Dendritic cell treated with granulocyte-macrophage colony-stimulating factor and Interleukin-4, amounts not matched to agents 40 ng/mL and 50 ng/mL, for 4 days (primary cell): Measurements from ENCODE around the gene OSM.
"Not testable (repeated sequence)": the region's sequence is repeated elsewhere in the genome, so short reads cannot be mapped to it uniquely, and the experiment has no call there.

Experiments
- H3K27ac Mint-ChIP-seq: one replicate; pipeline ENCODE4 v1.8.0; 2022; ENCODE audit warnings: mild to moderate bottlenecking, mixed read lengths
- H3K27me3 Mint-ChIP-seq: one replicate; pipeline ENCODE4 v1.8.0; 2022; ENCODE audit warnings: mild to moderate bottlenecking, mixed read lengths
- H3K36me3 Mint-ChIP-seq: one replicate; pipeline ENCODE4 v1.8.0; 2022; ENCODE audit warnings: low read depth, mixed read lengths
- H3K4me1 Mint-ChIP-seq: one replicate; pipeline ENCODE4 v1.8.0; 2022; ENCODE audit warnings: low read depth, mixed read lengths
- H3K4me3 Mint-ChIP-seq: one replicate; pipeline ENCODE4 v1.8.0; 2022; ENCODE audit warnings: mild to moderate bottlenecking, moderate library complexity, mixed read lengths
- H3K9me3 Mint-ChIP-seq: one replicate; pipeline ENCODE4 v1.8.0; 2022; ENCODE audit warnings: mixed read lengths
- intact Hi-C: fragments of 100-400 bp; cut with micrococcal nuclease; formaldehyde crosslinking; loops from one replicate; pipeline ENCODE4 v1.15.0; 2022

Gene OSM

GRCh38 chr22:30221121-30221992, 45.3 kb downstream of the OSM start:
- Mint-ChIP-seq H3K4me1 (peaks cover 13% of the 10 kb centered on the region), H3K4me3 (no peak overlapping the region), H3K36me3 (no peaks in the 10 kb centered on the region), H3K27ac (no peak overlapping the region), H3K9me3 (no peaks in the 10 kb centered on the region), H3K27me3 (peaks cover 58% of the 10 kb centered on the region)
- intact Hi-C loops, result no loop called here

- H3K4me1 Mint-ChIP-seq, result peaks cover 13% of the 10 kb centered on the region
- peaks cover 60% of the 10 kb centered on the region for H3K27me3 Mint-ChIP-seq
These were observed 46.2 kb downstream of the OSM start for GRCh38 chr22:30220338-30221012.

GRCh38 chr22:30219668-30220278, 46.9 kb downstream of the OSM start:
- no peak overlapping the region for H3K4me3 Mint-ChIP-seq
- H3K27me3 Mint-ChIP-seq, result peaks cover 62% of the 10 kb centered on the region
- H3K36me3 Mint-ChIP-seq, result no peaks in the 10 kb centered on the region
- H3K27ac Mint-ChIP-seq, result no peak overlapping the region
- H3K4me1 Mint-ChIP-seq, result peaks cover 13% of the 10 kb centered on the region
- intact Hi-C loops, result loop anchor here (10.0 kb wide), 1 partner anchor 65 kb away; no protein-coding TSS in a partner anchor
- H3K9me3 Mint-ChIP-seq, result no peaks in the 10 kb centered on the region

More at GRCh38 chr22:30220338-30221012, 46.2 kb downstream of the OSM start:
- no peak overlapping the region for H3K27ac Mint-ChIP-seq
- H3K4me3 Mint-ChIP-seq, result no peak overlapping the region
- H3K9me3 Mint-ChIP-seq, result no peaks in the 10 kb centered on the region
- no peaks in the 10 kb centered on the region for H3K36me3 Mint-ChIP-seq
- intact Hi-C loops, result no loop called here

- no peaks in the 10 kb centered on the region for H3K36me3 Mint-ChIP-seq
- peaks cover 59% of the 10 kb centered on the region for H3K27me3 Mint-ChIP-seq
- peaks cover 13% of the 10 kb centered on the region for H3K4me1 Mint-ChIP-seq
- H3K4me3 Mint-ChIP-seq, result no peak overlapping the region
- intact Hi-C loops, result loop anchor here (10.0 kb wide), 1 partner anchor 64 kb away; no protein-coding TSS in a partner anchor
- no peak overlapping the region for H3K27ac Mint-ChIP-seq
- no peaks in the 10 kb centered on the region for H3K9me3 Mint-ChIP-seq
These were observed 47.5 kb downstream of the OSM start for GRCh38 chr22:30219049-30219654.

- intact Hi-C loops, result loop anchor here (10.0 kb wide), 1 partner anchor 63 kb away; no protein-coding TSS in a partner anchor
- Mint-ChIP-seq H3K4me1 (peaks cover 21% of the 10 kb centered on the region), H3K36me3 (no peaks in the 10 kb centered on the region)
These were observed 48.7 kb downstream of the OSM start for GRCh38 chr22:30217698-30218560.

GRCh38 chr22:30216710-30217109, 49.9 kb downstream of the OSM start:
- Mint-ChIP-seq H3K36me3 (no peaks in the 10 kb centered on the region), H3K4me1 (peaks cover 29% of the 10 kb centered on the region), H3K27me3 (peaks cover 38% of the 10 kb centered on the region), H3K9me3 (no peaks in the 10 kb centered on the region), H3K4me3 (no peak overlapping the region), H3K27ac (no peak overlapping the region)
- intact Hi-C loops, result loop anchor here (10.0 kb wide), 1 partner anchor 62 kb away; no protein-coding TSS in a partner anchor

More at GRCh38 chr22:30217698-30218560, 48.7 kb downstream of the OSM start:
- Mint-ChIP-seq H3K9me3 (no peaks in the 10 kb centered on the region), H3K27ac (no peak overlapping the region), H3K4me3 (no peak overlapping the region), H3K27me3 (peaks cover 47% of the 10 kb centered on the region)

- H3K36me3 Mint-ChIP-seq, H3K27ac Mint-ChIP-seq, H3K9me3 Mint-ChIP-seq, H3K4me3 Mint-ChIP-seq: not testable (repeated sequence)
- intact Hi-C loops, result loop anchor here (10.0 kb wide), 1 partner anchor 61 kb away; no protein-coding TSS in a partner anchor
- peaks cover 34% of the 10 kb centered on the region for H3K27me3 Mint-ChIP-seq
- H3K4me1 Mint-ChIP-seq, result peaks cover 25% of the 10 kb centered on the region
These were observed 50.4 kb downstream of the OSM start for GRCh38 chr22:30216272-30216671.

GRCh38 chr22:30214703-30215407, 51.8 kb downstream of the OSM start:
- H3K9me3 Mint-ChIP-seq, result no peaks in the 10 kb centered on the region
- H3K27ac Mint-ChIP-seq, result no peak overlapping the region
- no peaks in the 10 kb centered on the region for H3K36me3 Mint-ChIP-seq
- peaks cover 24% of the 10 kb centered on the region for H3K27me3 Mint-ChIP-seq
- H3K4me3 Mint-ChIP-seq, result no peak overlapping the region
- intact Hi-C loops, result loop anchor here (10.0 kb wide), 1 partner anchor 60 kb away; no protein-coding TSS in a partner anchor
- H3K4me1 Mint-ChIP-seq, result peaks cover 28% of the 10 kb centered on the region

- intact Hi-C loops, result loop anchor here (10.0 kb wide), 1 partner anchor 58 kb away; no protein-coding TSS in a partner anchor
These were observed 53.6 kb downstream of the OSM start for GRCh38 chr22:30212996-30213441.

More at GRCh38 chr22:30212996-30213441, 53.6 kb downstream of the OSM start:
- Mint-ChIP-seq H3K36me3 (no peaks in the 10 kb centered on the region), H3K4me1 (peaks cover 39% of the 10 kb centered on the region), H3K9me3 (no peaks in the 10 kb centered on the region), H3K4me3 (no peak overlapping the region), H3K27ac (peak overlapping the region; percentile 37), H3K27me3 (peaks cover 24% of the 10 kb centered on the region)
